H9 (cell line): Measurements from ENCODE around the gene ULBP3. TPM values are rescaled to one million over a fixed set of nuclear protein-coding genes. Genes with fewer than 3 reads are reported as not detected.

ENCODE experiments used
- DNase-seq: peaks from one replicate; pipeline ENCODE4 v3.0.0-alpha.2; 2017
- H2AFZ ChIP-seq: one replicate; pipeline ENCODE4 v1.6.1; 2013; ENCODE audit warnings: mild to moderate bottlenecking, low read length, control low read depth, moderate library complexity
- H2AK5ac ChIP-seq: 2 replicates; pipeline ENCODE4 v1.6.1; 2013; ENCODE audit warnings: low read length, control low read depth, mixed read lengths; ENCODE audit not compliant: insufficient read length
- H2BK120ac ChIP-seq: one replicate; pipeline ENCODE4 v1.6.1; 2013; ENCODE audit warnings: low read depth, mild to moderate bottlenecking, low read length, control low read depth, inconsistent platforms; ENCODE audit not compliant: poor library complexity, severe bottlenecking
- H2BK12ac ChIP-seq: 2 replicates; pipeline ENCODE4 v1.6.1; 2013; ENCODE audit warnings: low read length, control low read depth, mixed read lengths, low read depth; ENCODE audit not compliant: insufficient read length
- H2BK15ac ChIP-seq: 2 replicates; pipeline ENCODE4 v1.6.1; 2013; ENCODE audit warnings: low read depth, low read length, control low read depth
- H2BK20ac ChIP-seq: one replicate; pipeline ENCODE4 v1.6.1; 2013; ENCODE audit warnings: low read depth, mild to moderate bottlenecking, low read length, control low read depth, inconsistent platforms; ENCODE audit not compliant: poor library complexity, severe bottlenecking
- H2BK5ac ChIP-seq: 2 replicates; pipeline ENCODE4 v1.6.1; 2013; ENCODE audit warnings: low read length, control low read depth, mixed read lengths; ENCODE audit not compliant: insufficient read length
- H3K14ac ChIP-seq: 2 replicates; pipeline ENCODE4 v1.6.1; 2013; ENCODE audit warnings: low read length, control low read depth; ENCODE audit not compliant: insufficient read depth
- H3K18ac ChIP-seq: 2 replicates; pipeline ENCODE4 v1.6.1; 2013; ENCODE audit warnings: low read depth, mild to moderate bottlenecking, mixed read lengths, low read length, control low read depth; ENCODE audit not compliant: insufficient read length
- H3K23ac ChIP-seq: 2 replicates; pipeline ENCODE4 v1.6.1; 2013; ENCODE audit warnings: low read length, control low read depth, mixed read lengths, low read depth; ENCODE audit not compliant: insufficient read length
- H3K23me2 ChIP-seq: 2 replicates; pipeline ENCODE4 v1.6.1; 2013; ENCODE audit warnings: low read depth, mild to moderate bottlenecking, mixed read lengths, low read length, control low read depth; ENCODE audit not compliant: insufficient read length, poor library complexity, severe bottlenecking
- H3K27ac ChIP-seq: 2 replicates; pipeline ENCODE4 v1.5.1; 2013; ENCODE audit warnings: low read length, control low read depth, mixed read lengths, low read depth; ENCODE audit not compliant: insufficient read length
- H3K27me3 ChIP-seq: 2 replicates; pipeline ENCODE4 v1.6.1; 2013; ENCODE audit warnings: low read length, control low read depth, inconsistent platforms; ENCODE audit not compliant: insufficient read depth
- H3K4ac ChIP-seq: 2 replicates; pipeline ENCODE4 v1.6.1; 2013; ENCODE audit warnings: low read depth, mild to moderate bottlenecking, control low read depth, inconsistent platforms, low read length, moderate library complexity
- H3K4me1 ChIP-seq: 2 replicates; pipeline ENCODE4 v1.6.1; 2013; ENCODE audit warnings: low read length, control low read depth, inconsistent platforms; ENCODE audit not compliant: insufficient read depth
- H3K4me2 ChIP-seq: 2 replicates; pipeline ENCODE4 v1.6.1; 2013; ENCODE audit warnings: low read length, control low read depth, mixed read lengths; ENCODE audit not compliant: insufficient read length, insufficient read depth
- H3K56ac ChIP-seq: 2 replicates; pipeline ENCODE4 v1.6.1; 2013; ENCODE audit warnings: low read depth, mild to moderate bottlenecking, mixed read lengths, low read length, control low read depth; ENCODE audit not compliant: insufficient read length
- H3K79me1 ChIP-seq: 2 replicates; pipeline ENCODE4 v1.6.1; 2013; ENCODE audit warnings: low read depth, mild to moderate bottlenecking, moderate library complexity, low read length, control low read depth, inconsistent platforms; ENCODE audit not compliant: insufficient read depth, poor library complexity, severe bottlenecking
- H3K79me2 ChIP-seq: 2 replicates; pipeline ENCODE4 v1.6.1; 2013; ENCODE audit warnings: low read length, control low read depth, inconsistent platforms; ENCODE audit not compliant: insufficient read depth
- H3K9ac ChIP-seq: 2 replicates; pipeline ENCODE4 v1.6.1; 2013; ENCODE audit warnings: low read length, control low read depth, mixed read lengths; ENCODE audit not compliant: insufficient read length; ENCODE audit errors: extremely low read depth
- H3K9me3 ChIP-seq: one replicate; pipeline ENCODE4 v1.6.1; 2013; ENCODE audit warnings: low read depth, low read length, inconsistent platforms; ENCODE audit not compliant: control insufficient read depth
- H3T11ph ChIP-seq: one replicate; pipeline ENCODE4 v1.6.1; 2013; ENCODE audit warnings: mild to moderate bottlenecking, low read length, control low read depth, inconsistent platforms
- H4K20me1 ChIP-seq: one replicate; pipeline ENCODE4 v1.6.1; 2013; ENCODE audit not compliant: control insufficient read depth, insufficient read length, insufficient read depth
- H4K5ac ChIP-seq: 2 replicates; pipeline ENCODE4 v1.6.1; 2013; ENCODE audit warnings: low read depth, mild to moderate bottlenecking, mixed read lengths, low read length, control low read depth; ENCODE audit not compliant: insufficient read length
- H4K8ac ChIP-seq: replicated peaks from 2 replicates; pipeline ENCODE4 v1.6.1; 2013; ENCODE audit warnings: low read length, control low read depth, mixed read lengths, low read depth; ENCODE audit not compliant: insufficient read length
- H4K91ac ChIP-seq: 2 replicates; pipeline ENCODE4 v1.6.1; 2013; ENCODE audit warnings: low read depth, mild to moderate bottlenecking, moderate library complexity, mixed read lengths, low read length, control low read depth; ENCODE audit not compliant: insufficient read length
- H3K27ac Mint-ChIP-seq, 3 experiments: 2 replicates in 2 of 3; 3 replicates in 1 of 3; pipeline ENCODE4 v1.8.0; 2020 to 2021; ENCODE audit warnings: mixed read lengths in 3 of 3, mild to moderate bottlenecking in 1 of 3, moderate library complexity in 1 of 3
- H3K27me3 Mint-ChIP-seq: 2 replicates; pipeline ENCODE4 v1.8.0; 2021; ENCODE audit warnings: low read depth, mild to moderate bottlenecking, moderate library complexity, mixed read lengths
- H3K36me3 Mint-ChIP-seq, 3 experiments: 2 replicates in 2 of 3; 3 replicates in 1 of 3; pipeline ENCODE4 v1.8.0; 2020 to 2021; ENCODE audit warnings: low read depth in 3 of 3, mixed read lengths in 3 of 3; ENCODE audit not compliant: insufficient read depth in 1 of 3
- H3K4me1 Mint-ChIP-seq, 2 experiments: 2 replicates each; pipeline ENCODE4 v1.8.0; 2020; ENCODE audit warnings: mixed read lengths in 2 of 2
- H3K4me3 Mint-ChIP-seq, 2 experiments: 2 replicates in 1 of 2; 3 replicates in 1 of 2; pipeline ENCODE4 v1.8.0; 2020 to 2021; ENCODE audit warnings: mild to moderate bottlenecking in 2 of 2, mixed read lengths in 2 of 2, moderate library complexity in 1 of 2
- H3K9me3 Mint-ChIP-seq, 2 experiments: 2 replicates in 1 of 2; 3 replicates in 1 of 2; pipeline ENCODE4 v1.8.0; 2020; ENCODE audit warnings: mild to moderate bottlenecking in 2 of 2, mixed read lengths in 2 of 2, moderate library complexity in 1 of 2
- WGBS: extraction: QIAGEN DNeasy Blood & Tissue Kit; methylation state at CpG from one replicate; pipeline ENCODE4 v1.1.7; 2013; ENCODE audit warnings: missing lambda C conversion rate, low lambda C conversion rate, mixed read lengths; ENCODE audit not compliant: insufficient read length; ENCODE audit errors: extremely low coverage; 5-methylcytosine and 5-hydroxymethylcytosine counted together
- total RNA-seq: library from RNA; stranded (reverse); gene quantifications from 2 replicates; pipeline ENCODE4 v1.2.1, GENCODE V29; 2021
- TF ChIP-seq, protein P1 (sequence below): fragments of 200-600 bp; sonication (generic); conservative IDR thresholded peaks from 3 replicates; pipeline ENCODE4 v1.8.0; 2021; ENCODE audit warnings: antibody characterized with exemption, mild to moderate bottlenecking

The ULBP3 gene
- total RNA-seq, 1 experiment from 2014 or later: 5.8 TPM

DNA sequence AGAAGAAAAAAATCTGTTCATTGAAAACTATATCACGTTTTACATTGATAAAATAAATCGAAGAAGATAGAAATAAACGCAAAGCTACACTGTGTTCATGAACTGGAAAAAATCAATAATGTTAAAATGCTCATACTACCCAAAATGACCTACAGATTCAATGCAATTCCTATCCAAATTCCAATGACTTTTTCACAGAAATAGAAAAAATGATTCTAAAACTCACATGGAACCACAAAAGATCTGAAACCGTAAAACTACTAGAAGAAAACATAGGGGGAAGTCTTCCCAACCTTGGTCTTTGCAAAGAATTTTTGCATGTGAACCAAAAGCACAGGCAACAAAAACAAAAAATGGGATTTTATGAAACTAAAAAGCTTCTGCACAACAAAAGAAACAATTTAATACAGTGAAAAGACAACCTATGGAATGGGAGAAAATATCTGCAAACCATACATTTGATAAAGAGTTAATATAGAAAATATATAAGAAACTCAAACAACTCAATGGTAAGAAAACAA is 33.9 kb upstream of the ULBP3 start:
- Histone ChIP-seq H3K23ac (no peak overlapping the region), H3K4me2 (no peak overlapping the region), H3K56ac (no peak overlapping the region), H4K20me1 (no peaks in the 10 kb centered on the region), H3K27me3 (no peaks in the 10 kb centered on the region), H2AFZ (no peak overlapping the region), H3K4me1 (no peaks in the 10 kb centered on the region), H2BK15ac (no peak overlapping the region), H2BK20ac (no peak overlapping the region), H2BK120ac (no peak overlapping the region), H4K91ac (no peak overlapping the region), H3K9me3 (no peaks in the 10 kb centered on the region), H3K23me2 (no peaks in the 10 kb centered on the region), H2BK12ac (no peak overlapping the region), H3K79me1 (no peaks in the 10 kb centered on the region), H3K79me2 (no peaks in the 10 kb centered on the region), H3K18ac (no peak overlapping the region), H2AK5ac (no peak overlapping the region), H3K9ac (no peak overlapping the region), H4K5ac (no peak overlapping the region), H3K14ac (no peak overlapping the region), H3T11ph (no peak overlapping the region), H4K8ac (no peak overlapping the region), H3K27ac (no peak overlapping the region), H3K4ac (no peak overlapping the region), H2BK5ac (no peak overlapping the region)
- Mint-ChIP-seq H3K4me3 (no peak overlapping the region), H3K27ac (no peak overlapping the region), H3K27me3 (no peaks in the 10 kb centered on the region; the same call in 1 of the 2 replicates), H3K9me3 (no peaks in the 10 kb centered on the region), H3K36me3 (no peaks in the 10 kb centered on the region), H3K4me1 (no peaks in the 10 kb centered on the region)
- TF ChIP-seq, protein P1, sequence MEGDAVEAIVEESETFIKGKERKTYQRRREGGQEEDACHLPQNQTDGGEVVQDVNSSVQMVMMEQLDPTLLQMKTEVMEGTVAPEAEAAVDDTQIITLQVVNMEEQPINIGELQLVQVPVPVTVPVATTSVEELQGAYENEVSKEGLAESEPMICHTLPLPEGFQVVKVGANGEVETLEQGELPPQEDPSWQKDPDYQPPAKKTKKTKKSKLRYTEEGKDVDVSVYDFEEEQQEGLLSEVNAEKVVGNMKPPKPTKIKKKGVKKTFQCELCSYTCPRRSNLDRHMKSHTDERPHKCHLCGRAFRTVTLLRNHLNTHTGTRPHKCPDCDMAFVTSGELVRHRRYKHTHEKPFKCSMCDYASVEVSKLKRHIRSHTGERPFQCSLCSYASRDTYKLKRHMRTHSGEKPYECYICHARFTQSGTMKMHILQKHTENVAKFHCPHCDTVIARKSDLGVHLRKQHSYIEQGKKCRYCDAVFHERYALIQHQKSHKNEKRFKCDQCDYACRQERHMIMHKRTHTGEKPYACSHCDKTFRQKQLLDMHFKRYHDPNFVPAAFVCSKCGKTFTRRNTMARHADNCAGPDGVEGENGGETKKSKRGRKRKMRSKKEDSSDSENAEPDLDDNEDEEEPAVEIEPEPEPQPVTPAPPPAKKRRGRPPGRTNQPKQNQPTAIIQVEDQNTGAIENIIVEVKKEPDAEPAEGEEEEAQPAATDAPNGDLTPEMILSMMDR: no peak
- no peak for DNase-seq
- WGBS: no CpG with 5 or more reads among the region's 4 CpGs
